Activated CD8-positive, alpha-beta memory T cell treated with anti-CD3 and anti-CD28 coated beads, Interleukin-2, amount 50 U/mL, for 1 hour (primary cell): ENCODE results near the gene SLC7A14.

Experiments used
- DNase-seq: peaks from one replicate; pipeline ENCODE4 v3.0.0-alpha.2; 2020; ENCODE audit errors: extremely low read depth

SLC7A14 gene

GRCh38 chr3:170536712-170537111 lies 49.2 kb downstream of the SLC7A14 start:
- no peak for DNase-seq

- DNase-seq = no peak
Observed at GRCh38 chr3:170534227-170534626, 51.6 kb downstream of the SLC7A14 start.

- no peak for DNase-seq
Observed at GRCh38 chr3:170532573-170532972, 53.3 kb downstream of the SLC7A14 start.

- no peak for DNase-seq
Observed at GRCh38 chr3:170531657-170532335, 54.1 kb downstream of the SLC7A14 start.

GRCh38 chr3:170531054-170531453 lies 54.8 kb downstream of the SLC7A14 start:
- no peak for DNase-seq

- no peak for DNase-seq
Observed at GRCh38 chr3:170529912-170530311, 56.0 kb downstream of the SLC7A14 start.

- no peak for DNase-seq
Observed at GRCh38 chr3:170529346-170529745, 56.5 kb downstream of the SLC7A14 start.

- no peak for DNase-seq
Observed at GRCh38 chr3:170528726-170529125, 57.1 kb downstream of the SLC7A14 start.

- no peak for DNase-seq
Observed at GRCh38 chr3:170524073-170524472, 61.8 kb downstream of the SLC7A14 start.

GRCh38 chr3:170523248-170523647 lies 62.6 kb downstream of the SLC7A14 start:
- DNase-seq = no peak

- no peak for DNase-seq
Observed at GRCh38 chr3:170522201-170522600, 63.7 kb downstream of the SLC7A14 start.

GRCh38 chr3:170520996-170521395 lies 64.9 kb downstream of the SLC7A14 start:
- DNase-seq = no peak

- no peak for DNase-seq
Observed at GRCh38 chr3:170517242-170517945, 68.5 kb downstream of the SLC7A14 start.

GRCh38 chr3:170513642-170514041 lies 72.2 kb downstream of the SLC7A14 start:
- DNase-seq = no peak

GRCh38 chr3:170511371-170511770 lies 74.5 kb downstream of the SLC7A14 start:
- no peak for DNase-seq

GRCh38 chr3:170508839-170509238 lies 77.0 kb downstream of the SLC7A14 start:
- DNase-seq = no peak

- no peak for DNase-seq
Observed at GRCh38 chr3:170508291-170508690, 77.6 kb downstream of the SLC7A14 start.

- no peak for DNase-seq
Observed at GRCh38 chr3:170507063-170507462, 78.8 kb downstream of the SLC7A14 start.

- no peak for DNase-seq
Observed at GRCh38 chr3:170506556-170506955, 79.3 kb downstream of the SLC7A14 start.

GRCh38 chr3:170502297-170502696 lies 83.6 kb downstream of the SLC7A14 start:
- DNase-seq = no peak

GRCh38 chr3:170500995-170501394 lies 84.9 kb downstream of the SLC7A14 start:
- DNase-seq = no peak

- DNase-seq = no peak
Observed at GRCh38 chr3:170500462-170500861, 85.4 kb downstream of the SLC7A14 start.

GRCh38 chr3:170499562-170500156 lies 86.2 kb downstream of the SLC7A14 start:
- no peak for DNase-seq
